PC-3 (cell line): Measurements from ENCODE around the gene ARL6IP4.

Experiments
- CTCF ChIP-seq: fragments of 300-600 bp; sonication (generic); conservative IDR thresholded peaks from 2 replicates; pipeline ENCODE4 v1.5.1; 2017; ENCODE audit warnings: antibody characterized with exemption, low read depth, mild to moderate bottlenecking, low read length
- EZH2 ChIP-seq: fragments of 300-600 bp; sonication (generic); IDR thresholded peaks from one replicate; pipeline ENCODE4 v1.6.1; 2017; ENCODE audit warnings: antibody characterized with exemption, mild to moderate bottlenecking, low read length; ENCODE audit not compliant: unreplicated experiment
- EZH2phosphoT487 ChIP-seq: fragments of 300-600 bp; sonication (generic); IDR thresholded peaks from 2 replicates; pipeline ENCODE4 v1.6.1; 2018; ENCODE audit warnings: mild to moderate bottlenecking, antibody characterized with exemption, low read length, borderline replicate concordance

DNA sequence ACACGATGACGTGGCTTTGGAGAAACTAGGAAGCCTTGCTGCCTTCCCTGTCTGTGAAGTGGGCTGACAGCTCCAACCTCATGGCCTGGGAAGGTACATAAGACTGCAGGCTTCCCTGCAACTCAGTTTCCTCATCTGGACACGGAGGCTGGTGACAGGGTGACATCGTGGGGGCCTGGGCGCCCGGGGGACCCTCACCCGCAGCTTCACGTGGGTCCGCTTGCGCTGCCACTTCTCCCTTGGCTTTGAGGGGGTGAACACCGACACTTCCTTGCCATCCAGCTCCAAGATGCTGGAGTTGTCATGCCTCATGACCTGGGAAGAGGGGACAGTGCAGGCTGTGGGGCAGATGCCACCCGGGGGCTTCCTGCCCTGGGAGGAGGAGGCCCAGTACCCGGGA lies 7.6 kb downstream of the ARL6IP4 start:
- TF ChIP-seq EZH2 = no peak
- TF ChIP-seq CTCF = no peak
- no peak for TF ChIP-seq EZH2phosphoT487
